Parathyroid adenoma (tissue), 2 donors: ENCODE results near the gene RABL6.
A peak's percentile ranks its signal among the peaks of the same experiment; 100 is the strongest.

ENCODE experiments used
- H2AFZ ChIP-seq: fragments of 300-600 bp; sonication (generic); one replicate; pipeline ENCODE4 v1.7.0; 2017; ENCODE audit warnings: antibody characterized with exemption, mild to moderate bottlenecking
- H3K27ac ChIP-seq: fragments of 300-600 bp; sonication (generic); one replicate; pipeline ENCODE4 v1.7.0; 2017
- H3K27me3 ChIP-seq: fragments of 300-600 bp; sonication (generic); one replicate; pipeline ENCODE4 v1.7.0; 2017; ENCODE audit warnings: low read length; ENCODE audit not compliant: control insufficient read depth, insufficient read depth
- H3K36me3 ChIP-seq: fragments of 300-600 bp; sonication (generic); one replicate; pipeline ENCODE4 v1.7.0; 2017; ENCODE audit warnings: low read length; ENCODE audit not compliant: control insufficient read depth, insufficient read depth
- H3K4me1 ChIP-seq: fragments of 300-600 bp; sonication (generic); one replicate; pipeline ENCODE4 v1.7.0; 2017; ENCODE audit warnings: control low read depth
- H3K4me2 ChIP-seq: fragments of 300-600 bp; sonication (generic); one replicate; pipeline ENCODE4 v1.7.0; 2017; ENCODE audit warnings: low read length
- H3K4me3 ChIP-seq: fragments of 300-600 bp; sonication (generic); one replicate; pipeline ENCODE4 v1.7.0; 2017; ENCODE audit warnings: low read depth, low read length
- H3K79me2 ChIP-seq: fragments of 300-600 bp; sonication (generic); one replicate; pipeline ENCODE4 v1.7.0; 2017; ENCODE audit warnings: control low read depth
- H3K9ac ChIP-seq: fragments of 300-600 bp; sonication (generic); one replicate; pipeline ENCODE4 v1.7.0; 2017; ENCODE audit warnings: mild to moderate bottlenecking
- H3K9me3 ChIP-seq: fragments of 300-600 bp; sonication (generic); one replicate; pipeline ENCODE4 v1.7.0; 2017; ENCODE audit warnings: low read length; ENCODE audit not compliant: control insufficient read depth
- CTCF ChIP-seq: fragments of 300-600 bp; sonication (generic); IDR thresholded peaks from one replicate; pipeline ENCODE4 v1.7.0; 2017; ENCODE audit warnings: antibody characterized with exemption, mild to moderate bottlenecking
- donor health status: primary hyperparathyroidism.

RABL6 gene

GRCh38 chr9:136808075-136808805 lies 492 bp downstream of the RABL6 start:
- H3K4me3 ChIP-seq, result peak overlapping the region; percentile 67
- peak overlapping the region; percentile 42 for H2AFZ ChIP-seq
- no peak overlapping the region for H3K9ac ChIP-seq
- H3K4me2 ChIP-seq, result peak overlapping the region; percentile 77
- TF ChIP-seq CTCF, result no peak
- no peak overlapping the region for H3K27ac ChIP-seq
- no peaks in the 10 kb centered on the region for H3K79me2 ChIP-seq
- H3K27me3 ChIP-seq, result no peaks in the 10 kb centered on the region
- H3K9me3 ChIP-seq, result no peaks in the 10 kb centered on the region
- no peaks in the 10 kb centered on the region for H3K4me1 ChIP-seq
- no peaks in the 10 kb centered on the region for H3K36me3 ChIP-seq

GRCh38 chr9:136808806-136809158 lies 1.0 kb downstream of the RABL6 start:
- Histone ChIP-seq H3K4me2 (peak overlapping the region; percentile 77), H3K27ac (no peak overlapping the region), H3K79me2 (no peaks in the 10 kb centered on the region), H3K9me3 (no peaks in the 10 kb centered on the region), H3K27me3 (no peaks in the 10 kb centered on the region), H3K9ac (no peak overlapping the region), H3K36me3 (no peaks in the 10 kb centered on the region), H2AFZ (peak overlapping the region; percentile 8), H3K4me3 (peak overlapping the region; percentile 67), H3K4me1 (no peaks in the 10 kb centered on the region)
- no peak for TF ChIP-seq CTCF

- no peak overlapping the region for H3K4me2 ChIP-seq
- H2AFZ ChIP-seq, result no peak overlapping the region
- no peaks in the 10 kb centered on the region for H3K27me3 ChIP-seq
- H3K9me3 ChIP-seq, result no peaks in the 10 kb centered on the region
- no peaks in the 10 kb centered on the region for H3K4me1 ChIP-seq
- H3K27ac ChIP-seq, result no peak overlapping the region
- peaks cover 2% of the 10 kb centered on the region for H3K79me2 ChIP-seq
- H3K4me3 ChIP-seq, result no peak overlapping the region
- no peak overlapping the region for H3K9ac ChIP-seq
- TF ChIP-seq CTCF, result no peak
- no peaks in the 10 kb centered on the region for H3K36me3 ChIP-seq
These were observed 7.1 kb downstream of the RABL6 start for GRCh38 chr9:136814725-136815421.

GRCh38 chr9:136815422-136815782 lies 7.7 kb downstream of the RABL6 start:
- Histone ChIP-seq H2AFZ (no peak overlapping the region), H3K27me3 (no peaks in the 10 kb centered on the region), H3K9me3 (no peaks in the 10 kb centered on the region), H3K4me2 (no peak overlapping the region), H3K9ac (no peak overlapping the region), H3K27ac (no peak overlapping the region), H3K4me1 (no peaks in the 10 kb centered on the region), H3K36me3 (no peaks in the 10 kb centered on the region), H3K4me3 (no peak overlapping the region), H3K79me2 (peaks cover 2% of the 10 kb centered on the region)
- TF ChIP-seq CTCF, result no peak
